Stimulated activated CD4-positive, alpha-beta T cell treated with anti-CD3 and anti-CD28 coated beads, Interleukin-15, amount 100 ng/mL, for 24 hours (primary cell): Measurements from ENCODE around the gene SPIRE2.
"Not testable (repeated sequence)": the region's sequence is repeated elsewhere in the genome, so short reads cannot be mapped to it uniquely, and the experiment has no call there.

Experiments
- DNase-seq: peaks from one replicate; pipeline ENCODE4 v3.0.0-alpha.2; 2020

Gene SPIRE2

DNA sequence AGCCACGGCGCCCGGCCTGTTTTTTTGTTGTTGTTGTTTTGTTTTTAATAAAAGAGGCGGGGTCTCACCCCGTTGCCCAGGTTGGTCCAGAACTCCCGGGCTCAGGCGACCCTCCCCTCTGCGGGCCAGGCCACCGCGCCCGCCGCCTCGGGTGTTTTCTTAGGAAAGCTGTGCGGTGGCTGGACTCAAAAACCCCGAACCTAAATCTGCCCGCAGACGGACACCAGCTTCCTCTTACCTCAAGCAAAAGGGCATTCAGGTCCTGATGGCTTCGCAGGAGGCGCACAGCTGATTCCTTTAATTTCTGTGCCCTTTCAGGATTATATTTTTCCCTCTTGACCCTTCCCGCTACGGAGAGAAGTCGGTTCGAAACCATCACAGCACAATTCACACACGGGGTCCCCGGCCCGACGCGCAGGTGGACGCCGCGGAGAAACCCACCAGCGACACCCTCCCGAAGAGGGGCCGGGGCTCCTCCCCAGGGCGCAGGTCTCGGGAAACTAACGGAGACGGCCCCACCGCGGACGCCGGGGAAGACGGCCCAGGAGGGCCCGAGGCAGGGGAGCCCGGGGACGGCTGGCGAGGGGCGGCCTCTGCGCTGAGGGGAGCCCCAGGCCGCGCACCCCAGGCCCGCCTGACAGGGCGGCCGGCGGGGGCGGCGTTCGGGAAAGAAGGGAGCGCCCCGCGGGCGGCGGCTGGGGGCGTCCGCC is 12.5 kb upstream of the SPIRE2 start:
- DNase-seq = peak; percentile 36

GRCh38 chr16:89818851-89819403 is 9.3 kb upstream of the SPIRE2 start:
- DNase-seq = not testable (repeated sequence)

DNA sequence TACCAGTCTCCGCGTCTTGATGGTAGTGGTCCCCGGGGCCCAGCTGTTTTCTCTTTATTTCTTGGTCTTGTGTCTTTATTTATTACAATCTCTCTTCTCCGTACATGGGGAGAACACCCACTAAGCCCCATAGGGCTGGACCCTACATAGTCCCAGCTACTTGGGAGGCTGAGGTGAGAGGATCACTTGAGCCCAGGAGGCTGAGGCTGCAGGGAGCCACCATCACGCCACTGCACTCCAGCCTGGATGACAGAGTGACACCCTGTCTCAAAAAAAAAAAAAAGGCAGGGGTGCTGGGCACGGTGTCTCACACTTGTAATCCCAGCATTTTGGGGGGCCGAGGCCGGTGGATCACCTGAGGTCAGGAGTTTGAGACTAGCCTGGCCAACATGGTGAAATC is 8.8 kb upstream of the SPIRE2 start:
- DNase-seq = not testable (repeated sequence)

- DNase-seq = no peak
These were observed 6.7 kb upstream of the SPIRE2 start for GRCh38 chr16:89821438-89822187.

GRCh38 chr16:89822188-89823086 is 5.8 kb upstream of the SPIRE2 start:
- DNase-seq = no peak

GRCh38 chr16:89823087-89823823 is 5.0 kb upstream of the SPIRE2 start:
- DNase-seq = no peak

- DNase-seq = not testable (repeated sequence)
These were observed 4.5 kb upstream of the SPIRE2 start for GRCh38 chr16:89823824-89824148.

GRCh38 chr16:89826531-89827382 is 1.5 kb upstream of the SPIRE2 start:
- no peak for DNase-seq

DNA sequence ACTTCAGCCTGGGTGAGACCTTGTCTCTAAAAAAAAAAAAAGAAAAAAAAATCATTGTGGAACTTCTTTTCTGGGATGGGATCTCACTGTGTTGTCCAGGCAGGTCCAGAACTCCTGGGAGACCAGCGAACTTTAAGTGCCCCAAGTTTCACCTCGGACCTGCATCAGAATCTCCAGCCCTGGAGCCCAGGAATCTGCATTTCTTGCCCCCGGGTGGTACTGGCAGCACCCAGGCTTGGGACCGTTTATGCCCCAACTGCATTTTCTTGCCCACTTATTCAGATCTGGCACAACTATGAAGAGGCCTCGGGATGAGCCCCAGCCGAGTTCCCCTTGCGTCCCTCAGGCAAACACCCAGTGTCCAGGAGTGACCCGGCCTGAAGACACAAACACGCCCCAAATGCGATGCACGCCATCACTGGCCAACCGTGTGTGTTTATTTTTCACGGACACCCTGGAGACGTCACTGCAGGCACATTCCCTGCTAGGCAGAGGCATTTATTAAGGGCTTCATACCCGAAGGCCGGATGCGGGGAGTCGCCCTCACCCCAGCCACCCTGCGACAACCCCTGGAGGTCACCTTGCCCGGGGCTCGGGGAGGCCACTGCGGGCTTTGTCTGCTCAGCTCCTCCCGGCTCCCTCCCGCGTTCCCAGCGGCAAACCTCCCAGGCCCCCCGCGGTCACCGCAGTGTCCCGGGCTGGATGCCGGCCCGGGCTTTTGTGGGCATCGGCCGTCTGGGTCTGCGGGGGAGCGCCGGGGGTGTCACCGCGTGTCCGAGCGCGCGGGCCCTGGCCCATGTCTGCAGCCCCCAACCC is 684 bp upstream of the SPIRE2 start:
- DNase-seq = no peak

- no peak for DNase-seq
These were observed 775 bp downstream of the SPIRE2 start for GRCh38 chr16:89828870-89829629.

DNA sequence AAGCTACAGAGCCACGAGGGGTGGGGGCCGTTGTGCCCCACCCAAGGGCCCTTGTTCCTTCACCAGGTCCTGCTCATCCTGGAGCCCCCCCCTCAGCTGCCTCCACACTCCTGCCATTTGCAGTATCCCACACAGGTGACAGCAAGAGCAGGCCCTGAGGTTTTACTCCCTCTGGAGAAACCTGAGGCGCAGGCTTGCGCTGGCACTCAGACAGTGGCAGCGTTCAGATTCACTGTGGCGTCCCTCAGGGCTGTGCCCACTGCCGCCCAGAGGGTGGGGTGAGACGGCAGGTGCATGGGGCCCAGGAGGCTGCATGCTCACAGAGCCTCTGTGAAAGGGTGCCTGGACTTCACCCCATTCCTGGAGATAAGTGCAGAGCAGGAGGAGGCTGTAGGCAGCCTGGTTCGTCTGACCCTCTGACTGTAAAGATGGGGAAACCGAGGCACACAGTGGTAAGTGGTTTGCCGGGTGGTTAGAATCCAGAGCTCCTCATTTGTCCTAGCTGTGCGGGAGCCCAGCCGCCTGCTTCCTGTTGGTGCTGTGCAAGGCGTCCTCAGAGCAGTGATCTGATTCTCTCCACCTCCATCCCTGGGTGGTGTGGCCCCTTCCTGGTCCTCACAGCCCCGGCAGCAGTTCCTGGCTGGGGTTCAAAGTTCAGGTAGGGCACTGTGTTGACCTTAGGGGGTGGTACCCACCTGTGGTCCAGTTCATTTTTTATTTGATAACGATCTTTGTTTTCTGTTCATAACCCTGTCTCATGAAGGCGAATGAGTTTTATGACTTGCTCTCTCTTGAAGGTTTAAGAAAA is 1.6 kb downstream of the SPIRE2 start:
- no peak for DNase-seq

DNA sequence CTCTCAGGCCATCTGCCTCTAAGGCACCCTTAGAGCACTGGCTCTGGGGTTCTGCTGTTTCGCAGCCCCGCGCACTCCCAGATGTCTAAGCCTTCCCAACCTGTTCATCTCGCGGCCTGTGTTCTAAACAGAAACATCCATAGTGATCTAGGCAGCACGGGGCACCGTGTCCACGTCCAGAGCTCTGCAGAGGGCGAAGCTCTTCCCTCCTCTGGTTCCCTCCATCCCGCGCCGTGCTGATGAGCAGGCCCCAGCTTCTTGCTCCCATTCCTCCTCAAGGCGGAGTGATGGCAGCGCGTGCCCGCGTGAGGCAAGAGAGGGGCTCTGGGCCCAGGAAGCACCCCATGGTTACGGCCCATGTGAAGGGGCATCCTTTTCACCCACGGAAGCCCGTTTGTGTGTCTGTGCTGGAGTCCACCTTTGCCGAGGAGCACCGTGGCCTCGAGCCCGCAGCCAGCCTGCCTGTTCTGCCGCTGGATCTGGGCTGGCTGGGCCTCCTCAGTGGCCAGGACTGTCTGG is 3.6 kb downstream of the SPIRE2 start:
- DNase-seq = no peak

DNA sequence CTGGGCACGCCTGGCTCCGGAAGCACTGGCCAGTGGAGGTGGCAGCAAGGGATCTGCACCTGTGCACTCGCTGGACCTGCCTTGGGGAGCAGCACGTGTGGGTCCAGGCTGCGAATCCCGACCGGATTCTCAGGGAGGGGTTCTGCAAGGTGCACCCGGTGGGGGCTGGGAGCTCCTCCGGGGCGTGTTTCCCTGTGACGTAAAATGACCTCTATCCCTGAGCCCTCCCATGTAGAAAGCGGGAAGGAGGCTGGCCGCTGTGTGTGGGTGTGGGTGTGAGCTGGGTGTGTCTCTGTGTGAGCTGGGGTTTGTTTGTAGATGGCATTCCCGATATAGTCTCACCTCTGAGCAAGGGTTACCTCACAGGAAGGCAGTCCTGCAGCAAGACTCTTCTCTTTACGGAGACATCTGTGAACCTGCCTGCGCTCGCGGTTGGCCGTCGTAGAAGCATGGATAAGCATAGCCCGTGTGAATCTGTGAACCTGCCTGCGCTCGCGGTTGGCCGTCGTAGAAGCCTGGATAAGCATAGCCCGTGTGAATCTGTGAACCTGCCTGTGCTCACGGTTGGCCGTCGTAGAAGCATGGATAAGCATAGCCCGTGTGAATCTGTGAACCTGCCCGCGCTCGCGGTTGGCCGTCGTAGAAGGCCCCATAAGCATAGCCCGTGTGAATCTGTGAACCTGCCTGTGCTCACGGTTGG is 5.5 kb downstream of the SPIRE2 start:
- DNase-seq = not testable (repeated sequence)

DNA sequence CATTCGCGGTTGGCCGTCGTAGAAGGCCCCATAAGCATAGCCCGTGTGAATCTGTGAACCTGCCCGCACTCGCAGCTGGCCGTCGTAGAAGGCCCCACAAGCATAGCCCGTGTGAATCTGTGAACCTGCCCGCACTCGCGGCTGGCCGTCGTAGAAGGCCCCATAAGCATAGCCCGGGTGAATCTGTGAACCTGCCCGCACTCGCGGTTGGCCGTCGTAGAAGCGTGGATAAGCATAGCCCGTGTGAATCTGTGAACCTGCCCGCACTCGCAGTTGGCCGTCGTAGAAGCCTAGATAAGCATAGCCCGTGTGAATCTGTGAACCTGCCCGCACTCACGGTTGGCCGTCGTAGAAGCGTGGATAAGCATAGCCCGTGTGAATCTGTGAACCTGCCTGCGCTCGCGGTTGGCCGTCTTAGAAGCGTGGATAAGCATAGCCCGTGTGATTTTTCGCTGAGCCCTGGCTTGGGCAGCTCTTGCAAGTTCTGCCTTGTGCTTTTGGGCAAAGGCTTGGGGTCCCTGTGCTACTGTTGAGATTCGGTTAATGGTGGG is 6.6 kb downstream of the SPIRE2 start:
- not testable (repeated sequence) for DNase-seq

DNA sequence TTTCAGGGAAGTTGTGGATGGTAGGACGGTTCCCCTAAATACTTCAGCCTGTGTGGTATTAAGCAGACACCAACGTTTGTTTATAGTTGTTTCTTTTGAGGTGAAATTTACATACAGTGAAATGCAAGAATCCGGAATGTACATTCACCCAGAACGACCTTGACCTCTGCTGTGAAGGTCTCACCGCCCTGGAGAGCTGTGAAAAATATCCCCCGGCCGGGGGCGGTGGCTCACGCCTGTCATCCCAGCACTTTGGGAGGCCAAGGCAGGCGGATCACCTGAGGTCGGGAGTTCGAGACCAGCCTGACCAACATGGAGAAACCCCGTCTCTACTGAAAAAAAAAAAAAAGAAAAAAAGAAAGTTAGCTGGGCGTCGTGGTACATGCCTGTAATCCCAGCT is 8.2 kb downstream of the SPIRE2 start:
- DNase-seq = not testable (repeated sequence)

GRCh38 chr16:89837014-89837546 is 8.8 kb downstream of the SPIRE2 start:
- no peak for DNase-seq

DNA sequence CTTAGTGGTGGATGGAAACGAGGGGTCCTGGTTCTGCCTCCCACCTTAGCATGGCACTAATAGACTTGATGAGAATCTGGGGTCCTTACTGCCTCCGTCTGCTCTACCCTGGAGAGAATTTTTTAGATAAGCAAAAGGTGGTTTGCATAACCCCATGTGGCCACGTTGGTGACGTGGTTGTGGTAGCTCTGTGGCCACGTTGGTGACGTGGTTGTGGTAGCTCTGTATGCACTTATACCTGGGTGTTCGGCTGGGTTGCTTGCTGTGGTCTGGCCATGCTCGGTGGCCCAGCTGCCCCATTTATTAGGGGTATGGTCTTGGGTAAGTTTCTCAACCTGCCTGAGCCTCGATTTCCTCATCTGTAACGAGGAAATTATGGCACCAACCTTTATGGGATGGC is 13.0 kb downstream of the SPIRE2 start:
- DNase-seq = peak; percentile 39
